Stimulated activated CD4-positive, alpha-beta T cell treated with anti-CD3 and anti-CD28 coated beads, Interleukin-2, amount 100 ng/mL, for 4 hours (primary cell): ENCODE results near the gene SCCPDH.
"Not testable (repeated sequence)": the region's sequence is repeated elsewhere in the genome, so short reads cannot be mapped to it uniquely, and the experiment has no call there.

Experiments used
- DNase-seq: peaks from one replicate; pipeline ENCODE4 v3.0.0-alpha.2; 2020; ENCODE audit warnings: low read depth

The SCCPDH gene

DNA sequence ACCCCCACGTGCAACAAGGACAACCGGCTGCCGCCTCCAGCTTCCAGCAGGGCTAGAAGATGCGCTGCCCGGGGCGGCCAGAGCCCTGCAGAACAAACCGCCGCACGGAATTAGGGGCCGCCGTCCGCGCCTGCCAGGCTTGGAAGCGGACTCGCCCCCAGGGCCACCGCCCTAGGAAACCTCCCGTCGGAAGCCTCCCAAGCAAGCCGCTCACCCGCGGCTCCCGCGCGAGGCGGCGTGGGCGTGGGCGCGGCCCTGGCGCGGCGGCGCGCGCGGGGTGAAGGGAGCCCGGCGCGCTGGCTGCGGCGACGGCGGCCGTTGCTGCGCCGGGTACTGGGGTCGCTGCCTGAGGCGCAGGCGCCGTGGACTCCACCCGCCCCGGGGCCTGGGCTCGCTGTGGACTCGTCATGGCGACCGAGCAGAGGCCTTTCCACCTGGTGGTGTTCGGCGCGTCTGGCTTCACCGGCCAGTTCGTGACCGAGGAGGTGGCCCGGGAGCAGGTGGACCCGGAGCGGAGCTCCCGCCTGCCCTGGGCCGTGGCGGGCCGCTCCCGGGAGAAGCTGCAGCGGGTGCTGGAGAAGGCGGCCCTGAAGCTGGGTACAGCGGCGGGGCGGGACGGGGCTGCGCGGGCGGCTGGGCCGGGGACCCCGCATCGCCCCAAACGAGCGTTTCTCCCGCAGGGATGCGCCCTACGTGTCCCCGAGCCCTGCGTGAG, at the start of gene SCCPDH:
Gene SCCPDH, plus strand, starts transcription at position 394 of the 715 bp plus-strand sequence. Its CDS starts 14 bp downstream, at position 408.
- peak; percentile 40 for DNase-seq

GRCh38 chr1:246677842-246678241, 46.4 kb upstream of the SCCPDH start:
- DNase-seq: no peak

DNA sequence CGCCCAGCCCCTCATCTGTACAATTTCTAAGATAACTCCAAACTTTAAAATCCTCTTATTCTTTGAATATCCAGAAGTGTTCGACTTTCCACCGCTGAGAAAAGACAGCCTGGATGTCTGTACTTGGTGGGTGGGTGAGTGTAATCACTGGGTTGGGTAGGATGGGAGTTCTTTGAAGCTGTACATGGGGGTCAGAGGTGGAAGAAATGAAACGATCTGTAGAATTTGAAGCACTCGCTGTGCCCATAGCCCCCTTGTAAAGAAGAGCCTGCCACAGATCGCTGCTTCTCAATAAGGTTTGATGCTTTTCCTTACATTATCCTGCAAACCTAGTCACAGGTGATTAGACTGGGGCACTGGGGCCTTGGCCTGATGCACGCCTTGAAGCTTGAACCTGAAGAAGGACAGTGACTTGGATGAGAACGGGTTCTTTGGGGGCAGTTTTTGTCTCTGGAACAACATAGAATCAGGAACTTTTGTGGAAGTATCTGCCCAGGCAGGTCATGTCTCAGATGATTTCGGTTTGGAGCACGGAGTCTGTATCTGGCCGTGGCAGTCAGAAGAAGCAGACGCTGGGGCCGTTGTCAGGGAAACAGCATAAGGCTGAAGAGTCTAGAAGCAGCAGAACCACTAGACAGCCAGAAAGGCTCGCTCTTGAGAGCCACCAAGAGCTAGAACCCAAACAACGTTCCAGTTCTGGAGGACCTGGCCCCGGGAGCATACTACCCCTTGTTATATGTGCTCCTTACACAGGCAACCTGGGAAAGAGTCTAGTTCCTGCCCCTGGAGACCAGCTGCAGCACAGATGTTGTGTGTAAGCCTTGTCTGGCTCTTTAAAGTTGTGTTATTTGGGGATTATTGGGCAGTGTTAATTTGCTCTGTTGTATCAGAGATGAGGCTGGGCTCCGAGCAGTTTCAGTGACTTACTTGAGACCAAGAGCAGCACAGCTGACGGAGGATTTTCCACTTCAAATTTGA, 45.1 kb upstream of the SCCPDH start:
- no peak for DNase-seq

DNA sequence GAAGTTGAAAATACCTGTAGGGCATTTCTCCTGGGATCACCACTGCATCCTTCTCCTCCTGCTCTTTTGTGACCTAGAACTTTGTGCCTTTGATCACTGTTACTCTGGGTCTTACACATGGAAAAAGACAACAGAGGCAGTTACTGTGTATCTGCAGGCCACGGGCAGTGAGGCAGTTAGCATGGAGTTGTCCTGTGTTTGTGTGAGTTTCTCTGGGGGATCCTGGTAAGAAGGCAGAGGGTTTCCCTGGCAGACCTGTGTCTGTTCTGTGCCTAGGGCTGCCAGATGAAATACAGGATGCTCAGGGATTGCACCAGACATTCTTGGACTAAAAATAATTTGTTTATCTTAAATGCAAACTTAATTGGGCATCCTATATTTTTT, 44.4 kb upstream of the SCCPDH start:
- no peak for DNase-seq

DNA sequence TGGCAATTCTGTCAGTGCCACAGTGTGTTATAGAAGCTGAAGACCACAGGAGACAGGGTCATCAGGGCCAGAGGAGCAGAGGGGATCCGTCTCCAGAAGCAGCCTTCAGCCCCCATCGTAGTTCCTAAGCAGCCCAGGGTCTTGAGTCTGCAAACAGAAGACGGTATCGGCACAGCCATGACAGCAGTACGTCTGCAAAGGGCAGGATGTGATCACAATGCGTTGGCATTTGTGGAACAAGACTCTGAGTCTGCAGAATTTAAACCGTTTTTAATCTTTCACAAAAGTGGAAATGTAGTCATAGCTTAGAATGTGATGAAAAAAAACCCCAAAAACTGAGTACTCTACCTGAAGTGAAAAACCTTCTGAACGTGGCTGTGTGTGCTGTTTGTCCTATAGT, 44.0 kb upstream of the SCCPDH start:
- no peak for DNase-seq

DNA sequence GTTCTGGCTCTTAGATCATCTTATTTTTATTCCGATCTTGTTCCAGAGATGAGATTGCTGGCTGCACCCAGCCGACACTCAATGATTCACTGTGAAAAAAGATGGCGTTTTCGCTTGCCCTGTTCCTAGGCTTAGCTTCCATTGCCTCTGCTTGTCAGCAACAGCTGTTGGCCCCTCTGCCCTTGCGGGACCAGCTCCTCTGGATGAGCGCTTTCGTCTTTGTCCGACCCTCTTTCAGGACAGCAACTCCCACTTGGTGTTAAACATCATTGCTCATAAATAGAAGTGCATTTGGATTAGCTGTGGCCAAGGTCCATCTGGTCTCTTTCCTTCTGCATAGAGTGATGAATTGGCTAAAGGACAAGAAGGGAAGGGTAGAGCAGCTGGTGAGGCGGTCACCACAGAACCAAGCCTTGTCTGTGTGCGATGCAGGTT, 43.5 kb upstream of the SCCPDH start:
- DNase-seq: no peak

GRCh38 chr1:246681900-246682895, 42.0 kb upstream of the SCCPDH start:
- no peak for DNase-seq

- DNase-seq: no peak
Measured at GRCh38 chr1:246683521-246683920, 40.7 kb upstream of the SCCPDH start.

GRCh38 chr1:246687002-246687401, 37.2 kb upstream of the SCCPDH start:
- no peak for DNase-seq

GRCh38 chr1:246689409-246690008, 34.7 kb upstream of the SCCPDH start:
- peak; percentile 9 for DNase-seq

DNA sequence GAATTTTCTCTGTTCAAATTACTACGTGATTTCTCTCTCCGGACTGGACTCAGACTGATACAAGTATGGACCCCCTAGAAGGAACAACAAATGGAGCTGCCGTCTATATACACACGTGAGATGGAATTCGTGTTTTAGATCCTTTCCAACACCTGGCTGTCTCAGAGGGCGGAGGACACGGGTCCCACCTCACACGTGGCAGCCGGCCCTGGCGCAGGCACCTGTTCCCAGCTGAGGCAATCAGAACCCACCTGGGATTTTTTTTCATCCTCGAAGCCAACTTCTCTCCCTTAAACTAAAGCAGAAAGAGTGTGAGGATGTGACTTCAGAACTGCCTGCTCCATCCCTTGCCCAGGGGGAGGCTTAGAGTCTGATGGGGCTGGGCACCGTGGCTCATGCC, 34.1 kb upstream of the SCCPDH start:
- no peak for DNase-seq

- no peak for DNase-seq
Measured at GRCh38 chr1:246691622-246692495, 32.4 kb upstream of the SCCPDH start.

DNA sequence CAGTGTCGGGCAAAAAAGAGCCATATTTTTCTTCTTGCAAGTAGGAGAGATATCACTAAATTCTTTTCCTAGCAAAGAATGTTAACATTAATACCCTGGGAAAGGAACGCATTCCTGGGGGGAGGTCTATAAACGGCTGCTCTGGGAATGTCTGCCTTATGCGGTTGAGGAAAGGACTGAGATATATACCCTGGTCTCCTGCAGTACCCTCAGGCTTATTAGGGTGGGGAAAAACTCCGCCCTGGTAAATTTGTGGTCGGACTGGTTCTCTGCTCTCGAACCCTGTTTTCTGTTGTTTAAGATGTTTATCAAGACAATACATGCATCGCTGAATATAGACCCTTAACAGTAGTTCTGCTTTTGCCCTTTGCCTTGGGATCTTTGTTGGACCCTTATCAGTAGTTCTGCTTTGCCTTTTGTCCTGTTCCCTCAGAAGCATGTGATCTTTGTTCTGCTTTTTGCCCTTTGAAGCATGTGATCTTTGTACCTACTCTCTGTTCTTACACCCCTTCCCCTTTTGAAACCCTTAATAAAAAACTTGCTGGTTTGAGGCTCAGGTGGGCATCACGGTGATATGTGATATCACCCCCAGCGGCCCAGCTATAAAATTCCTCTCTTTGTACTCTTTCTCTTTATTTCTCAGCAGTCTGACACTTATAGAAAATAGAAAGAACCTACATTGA, 29.9 kb upstream of the SCCPDH start:
- DNase-seq: not testable (repeated sequence)

DNA sequence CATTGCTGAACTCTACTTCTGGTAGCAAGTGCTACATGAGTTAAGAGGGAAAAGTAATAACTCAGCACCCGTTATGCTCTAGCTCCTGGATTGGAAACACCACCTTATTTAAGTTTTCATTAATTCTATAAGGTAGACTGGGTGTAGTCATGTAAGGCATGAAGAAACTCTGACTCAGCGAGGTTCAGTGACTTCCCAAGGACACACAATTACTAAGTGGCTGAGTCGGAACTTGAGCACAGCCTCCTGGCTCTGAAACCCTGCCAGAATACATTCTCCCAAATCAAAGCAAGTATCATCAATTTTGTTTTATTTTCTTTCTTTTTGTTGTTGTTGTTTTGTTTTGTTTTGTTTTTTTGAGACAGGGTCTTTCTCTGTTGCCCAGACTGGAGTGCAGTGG, 29.1 kb upstream of the SCCPDH start:
- DNase-seq: no peak

GRCh38 chr1:246695666-246696065, 28.5 kb upstream of the SCCPDH start:
- DNase-seq: no peak

GRCh38 chr1:246698466-246699094, 25.6 kb upstream of the SCCPDH start:
- DNase-seq: no peak

DNA sequence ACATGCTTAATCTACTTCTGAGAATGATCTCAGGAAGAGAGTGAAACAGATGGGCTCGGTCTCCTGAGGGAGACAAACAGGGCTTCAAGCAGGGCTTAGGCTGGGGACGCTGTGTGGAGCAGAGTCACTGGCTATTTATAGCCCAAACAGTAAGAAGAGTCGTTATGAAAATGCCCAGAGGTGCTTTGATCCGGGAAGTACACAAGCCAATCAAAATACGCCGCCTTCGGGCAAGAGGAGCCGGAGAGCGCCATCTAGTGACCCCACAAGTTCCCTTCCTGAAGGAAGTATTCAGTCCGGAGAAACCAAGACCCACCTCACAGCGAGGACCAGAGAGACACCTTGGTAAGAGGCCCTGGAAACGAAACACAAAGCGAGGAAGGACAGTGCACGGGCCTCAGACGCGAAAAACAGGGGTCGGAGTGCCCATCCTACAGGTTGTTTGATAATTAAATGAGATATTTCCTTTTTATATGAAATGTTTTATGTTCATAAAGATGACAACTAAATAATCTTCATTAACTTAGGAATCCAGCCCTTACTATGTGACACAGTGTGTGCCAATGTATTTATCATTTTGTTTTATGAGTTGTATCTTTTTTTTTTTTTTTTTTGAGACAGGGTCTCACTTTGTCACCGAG, 25.0 kb upstream of the SCCPDH start:
- peak; percentile 70 for DNase-seq

GRCh38 chr1:246703581-246703980, 20.6 kb upstream of the SCCPDH start:
- no peak for DNase-seq

GRCh38 chr1:246705368-246705767, 18.8 kb upstream of the SCCPDH start:
- no peak for DNase-seq
